SJCRH30 (cell line): Measurements from ENCODE around the gene ZFAND3. TPM values are rescaled to one million over a fixed set of nuclear protein-coding genes. Genes with fewer than 3 reads are reported as not detected.

Source experiments
- DNase-seq, 2 experiments: peaks; one replicate each; pipeline ENCODE4 v3.0.0-alpha.2; 2015 to 2020
- H3K27ac ChIP-seq: fragments of 250-450 bp; sonication (Bioruptor Pico); 2 replicates; pipeline ENCODE4 v1.5.1; 2020; ENCODE audit warnings: mild to moderate bottlenecking, moderate library complexity
- H3K27me3 ChIP-seq: fragments of 250-450 bp; sonication (Bioruptor Pico); 2 replicates; pipeline ENCODE4 v1.5.1; 2020; ENCODE audit warnings: mild to moderate bottlenecking, moderate library complexity
- H3K36me3 ChIP-seq: fragments of 250-450 bp; sonication (Bioruptor Pico); 2 replicates; pipeline ENCODE4 v1.5.1; 2020; ENCODE audit warnings: mild to moderate bottlenecking, moderate library complexity
- H3K4me1 ChIP-seq: fragments of 250-450 bp; sonication (Bioruptor Pico); 2 replicates; pipeline ENCODE4 v1.5.1; 2020; ENCODE audit warnings: mild to moderate bottlenecking, moderate library complexity
- H3K4me3 ChIP-seq: fragments of 250-450 bp; sonication (Bioruptor Pico); 2 replicates; pipeline ENCODE4 v1.5.1; 2020; ENCODE audit warnings: mild to moderate bottlenecking, moderate library complexity
- H3K9me3 ChIP-seq: fragments of 250-450 bp; sonication (Bioruptor Pico); replicated peaks from 2 replicates; pipeline ENCODE4 v1.5.1; 2020; ENCODE audit warnings: mild to moderate bottlenecking, moderate library complexity
- total RNA-seq: library from RNA; depleted of rRNA; stranded (reverse); fragments of >200 nt; shearing (Covaris generic); gene quantifications from 2 replicates; pipeline ENCODE4 v1.2.3, GENCODE V29; 2014

The ZFAND3 gene
- total RNA-seq, 1 experiment from 2014 or later: 28.7 TPM

GRCh38 chr6:38150681-38151296 lies 331.3 kb downstream of the ZFAND3 start:
- Histone ChIP-seq H3K27me3 (no peaks in the 10 kb centered on the region), H3K9me3 (no peaks in the 10 kb centered on the region), H3K36me3 (peaks cover 3% of the 10 kb centered on the region; the same call in 1 of the 2 replicates), H3K4me1 (no peaks in the 10 kb centered on the region), H3K4me3 (no peak overlapping the region), H3K27ac (no peak overlapping the region)
- no peak for DNase-seq

GRCh38 chr6:38151580-38152500 lies 332.3 kb downstream of the ZFAND3 start:
- H3K27ac ChIP-seq: no peak overlapping the region
- no peak for DNase-seq
- no peak overlapping the region for H3K4me3 ChIP-seq
- no peaks in the 10 kb centered on the region for H3K9me3 ChIP-seq
- H3K4me1 ChIP-seq: no peaks in the 10 kb centered on the region
- no peaks in the 10 kb centered on the region for H3K27me3 ChIP-seq
- H3K36me3 ChIP-seq: peaks cover 4% of the 10 kb centered on the region; the same call in 1 of the 2 replicates

- Histone ChIP-seq H3K4me3 (no peak overlapping the region), H3K27me3 (no peaks in the 10 kb centered on the region), H3K4me1 (no peaks in the 10 kb centered on the region), H3K27ac (no peak overlapping the region), H3K9me3 (no peaks in the 10 kb centered on the region), H3K36me3 (peaks cover 6% of the 10 kb centered on the region; the same call in 1 of the 2 replicates)
- DNase-seq: no peak
Observed at GRCh38 chr6:38152620-38153019, 333.1 kb downstream of the ZFAND3 start.

GRCh38 chr6:38153076-38153797 lies 333.7 kb downstream of the ZFAND3 start:
- H3K27me3 ChIP-seq: no peaks in the 10 kb centered on the region
- H3K27ac ChIP-seq: no peak overlapping the region
- H3K4me3 ChIP-seq: no peak overlapping the region
- peaks cover 6% of the 10 kb centered on the region; the same call in 1 of the 2 replicates for H3K36me3 ChIP-seq
- DNase-seq: no peak
- no peaks in the 10 kb centered on the region for H3K4me1 ChIP-seq
- no peaks in the 10 kb centered on the region for H3K9me3 ChIP-seq

- no peak for DNase-seq
- no peak overlapping the region for H3K27ac ChIP-seq
- no peaks in the 10 kb centered on the region for H3K27me3 ChIP-seq
- no peaks in the 10 kb centered on the region for H3K9me3 ChIP-seq
- H3K36me3 ChIP-seq: peaks cover 6% of the 10 kb centered on the region; the same call in 1 of the 2 replicates
- H3K4me3 ChIP-seq: no peak overlapping the region
- H3K4me1 ChIP-seq: no peaks in the 10 kb centered on the region
Observed at GRCh38 chr6:38153798-38154345, 334.3 kb downstream of the ZFAND3 start.

DNA sequence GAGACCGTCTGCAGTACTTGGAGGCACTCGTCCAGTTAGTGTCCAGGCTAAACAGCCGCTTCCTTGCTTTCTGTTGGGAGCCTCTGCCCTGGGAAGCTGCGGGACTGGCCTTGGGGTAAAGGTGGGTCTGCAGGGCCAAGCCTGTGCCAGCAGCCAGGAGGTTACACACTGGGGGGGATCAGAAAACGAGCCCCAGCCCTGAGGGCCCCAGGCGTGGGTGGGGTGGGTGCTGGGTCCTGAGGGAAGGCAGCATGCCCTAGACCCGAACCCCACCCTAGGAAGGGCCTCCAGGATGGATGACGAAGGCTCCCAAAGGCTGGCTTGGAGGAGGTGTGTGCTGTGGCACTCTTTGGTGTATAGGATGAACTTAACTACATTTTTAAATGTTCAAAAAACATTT lies 335.2 kb downstream of the ZFAND3 start:
- DNase-seq: no peak
- no peaks in the 10 kb centered on the region for H3K27me3 ChIP-seq
- no peak overlapping the region for H3K27ac ChIP-seq
- H3K36me3 ChIP-seq: peaks cover 6% of the 10 kb centered on the region
- no peak overlapping the region for H3K4me3 ChIP-seq
- no peaks in the 10 kb centered on the region for H3K4me1 ChIP-seq
- no peaks in the 10 kb centered on the region for H3K9me3 ChIP-seq

- no peak overlapping the region for H3K27ac ChIP-seq
- no peak for DNase-seq
Observed at GRCh38 chr6:38155144-38155543, 335.6 kb downstream of the ZFAND3 start.

DNA sequence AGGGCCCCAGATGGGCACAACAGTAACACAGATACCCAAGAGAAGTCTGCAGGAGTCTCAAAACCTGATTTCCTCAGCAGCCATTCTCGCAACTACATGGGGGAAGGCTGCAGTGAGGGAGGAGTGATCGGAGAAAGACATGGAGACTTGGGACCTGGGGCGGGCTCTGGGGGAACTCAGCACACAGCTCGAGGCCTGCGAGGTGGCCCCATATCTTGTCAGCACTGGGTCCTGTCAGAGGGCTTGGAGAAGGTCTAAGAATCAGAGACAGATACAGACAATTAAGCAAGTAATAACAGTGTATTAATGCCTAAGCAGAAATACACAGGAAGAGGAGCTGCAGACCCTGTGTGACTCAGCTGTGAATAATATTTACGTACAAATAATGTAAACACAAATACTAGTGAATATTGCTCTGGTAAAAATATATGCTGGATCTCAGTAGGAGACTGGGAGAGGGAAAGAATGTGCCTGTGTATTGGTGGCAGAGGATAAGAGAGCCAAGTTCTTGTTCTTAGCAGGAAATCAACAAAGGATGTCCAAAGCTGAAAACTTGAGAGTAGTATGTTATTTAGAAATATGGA lies 336.2 kb downstream of the ZFAND3 start:
- Histone ChIP-seq H3K4me3 (no peak overlapping the region), H3K36me3 (peaks cover 6% of the 10 kb centered on the region), H3K4me1 (no peaks in the 10 kb centered on the region), H3K9me3 (no peaks in the 10 kb centered on the region), H3K27ac (no peak overlapping the region), H3K27me3 (no peaks in the 10 kb centered on the region)
- DNase-seq: no peak

More at GRCh38 chr6:38155144-38155543, 335.6 kb downstream of the ZFAND3 start:
- H3K4me3 ChIP-seq: no peak overlapping the region
- no peaks in the 10 kb centered on the region for H3K27me3 ChIP-seq
- peaks cover 6% of the 10 kb centered on the region for H3K36me3 ChIP-seq
- H3K4me1 ChIP-seq: no peaks in the 10 kb centered on the region
- no peaks in the 10 kb centered on the region for H3K9me3 ChIP-seq

- no peak for DNase-seq
- Histone ChIP-seq H3K9me3 (no peaks in the 10 kb centered on the region), H3K27ac (no peak overlapping the region), H3K36me3 (peaks cover 3% of the 10 kb centered on the region; the same call in 1 of the 2 replicates), H3K4me1 (no peaks in the 10 kb centered on the region), H3K4me3 (no peak overlapping the region), H3K27me3 (no peaks in the 10 kb centered on the region)
Observed at GRCh38 chr6:38156818-38157565, 337.5 kb downstream of the ZFAND3 start.

DNA sequence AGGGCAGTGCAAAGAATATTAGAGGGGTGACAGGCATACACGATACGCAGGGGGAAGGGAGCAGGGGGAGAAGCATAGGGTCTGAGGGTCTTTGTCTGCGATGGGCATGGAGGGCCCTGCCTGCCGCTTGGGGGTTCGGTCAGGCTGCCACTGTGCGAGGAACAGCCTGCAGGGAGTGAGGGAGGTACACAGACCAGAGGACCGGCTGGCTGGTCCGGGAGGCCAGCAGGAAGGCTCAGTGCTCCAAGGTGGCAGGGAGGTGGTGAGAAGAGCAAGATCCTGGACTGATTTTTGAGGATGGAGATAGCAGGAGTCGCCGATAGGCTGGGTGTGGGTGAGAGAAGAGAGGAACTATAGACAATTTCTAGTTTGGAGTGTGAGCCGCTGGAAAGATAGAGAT lies 338.4 kb downstream of the ZFAND3 start:
- Histone ChIP-seq H3K36me3 (peaks cover 3% of the 10 kb centered on the region; the same call in 1 of the 2 replicates), H3K9me3 (no peaks in the 10 kb centered on the region), H3K27me3 (no peaks in the 10 kb centered on the region), H3K27ac (no peak overlapping the region), H3K4me3 (no peak overlapping the region), H3K4me1 (no peaks in the 10 kb centered on the region)
- DNase-seq: no peak

- no peak for DNase-seq
- no peak overlapping the region for H3K4me3 ChIP-seq
- H3K27me3 ChIP-seq: no peaks in the 10 kb centered on the region
- no peaks in the 10 kb centered on the region for H3K4me1 ChIP-seq
- H3K36me3 ChIP-seq: peaks cover 3% of the 10 kb centered on the region; the same call in 1 of the 2 replicates
- no peaks in the 10 kb centered on the region for H3K9me3 ChIP-seq
- no peak overlapping the region for H3K27ac ChIP-seq
Observed at GRCh38 chr6:38158762-38159350, 339.3 kb downstream of the ZFAND3 start.

DNA sequence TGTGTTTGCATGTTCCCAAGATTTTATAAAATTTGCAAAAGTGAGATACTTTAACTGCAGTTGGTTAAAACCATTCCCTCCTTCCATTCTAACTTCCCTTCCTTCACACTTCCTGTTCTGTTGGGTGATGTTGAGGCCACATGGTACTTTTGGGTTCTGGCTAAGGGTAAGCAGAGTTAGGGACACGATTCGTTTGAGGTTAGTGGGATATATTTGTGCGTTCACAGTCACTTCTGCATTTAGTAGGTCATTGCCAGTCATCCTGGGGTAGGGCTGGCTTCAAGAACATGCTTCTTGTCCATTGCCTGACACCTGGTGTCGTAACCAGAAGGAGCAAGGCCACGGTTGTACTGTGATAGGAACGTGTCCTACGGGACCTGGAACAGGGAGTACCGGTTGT lies 340.1 kb downstream of the ZFAND3 start:
- no peaks in the 10 kb centered on the region for H3K4me1 ChIP-seq
- H3K4me3 ChIP-seq: no peak overlapping the region
- no peak for DNase-seq

DNA sequence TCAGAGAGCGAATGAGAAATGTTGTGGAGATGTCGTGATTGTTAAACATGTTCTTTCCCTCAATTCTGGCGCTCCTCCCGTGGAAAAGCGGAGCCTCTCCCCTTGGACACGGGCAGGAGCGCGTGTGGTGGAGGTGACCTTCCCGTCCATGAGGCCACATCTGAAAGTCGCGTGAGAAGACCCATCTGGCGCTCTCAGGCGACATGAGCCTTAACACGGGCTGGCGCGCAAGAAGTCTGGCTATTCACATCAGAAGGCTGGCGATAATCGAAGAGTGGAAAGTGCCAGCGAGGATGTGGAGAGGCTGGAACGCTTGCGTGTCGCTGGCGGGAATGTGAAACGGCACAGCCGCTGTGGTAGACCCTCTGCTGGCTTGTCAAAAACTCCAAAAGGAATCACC lies 341.3 kb downstream of the ZFAND3 start:
- H3K9me3 ChIP-seq: no peaks in the 10 kb centered on the region
- no peak overlapping the region for H3K27ac ChIP-seq
- no peak overlapping the region for H3K4me3 ChIP-seq
- H3K36me3 ChIP-seq: peaks cover 3% of the 10 kb centered on the region; the same call in 1 of the 2 replicates
- H3K27me3 ChIP-seq: no peaks in the 10 kb centered on the region
- H3K4me1 ChIP-seq: no peaks in the 10 kb centered on the region
- no peak for DNase-seq

More for the DNA sequence above, 340.1 kb downstream of the ZFAND3 start:
- Histone ChIP-seq H3K27ac (no peak overlapping the region), H3K36me3 (peaks cover 3% of the 10 kb centered on the region; the same call in 1 of the 2 replicates), H3K9me3 (no peaks in the 10 kb centered on the region), H3K27me3 (no peaks in the 10 kb centered on the region)
